ENCODE measurements around the gene SMIM35.

SMIM35 gene

DNA sequence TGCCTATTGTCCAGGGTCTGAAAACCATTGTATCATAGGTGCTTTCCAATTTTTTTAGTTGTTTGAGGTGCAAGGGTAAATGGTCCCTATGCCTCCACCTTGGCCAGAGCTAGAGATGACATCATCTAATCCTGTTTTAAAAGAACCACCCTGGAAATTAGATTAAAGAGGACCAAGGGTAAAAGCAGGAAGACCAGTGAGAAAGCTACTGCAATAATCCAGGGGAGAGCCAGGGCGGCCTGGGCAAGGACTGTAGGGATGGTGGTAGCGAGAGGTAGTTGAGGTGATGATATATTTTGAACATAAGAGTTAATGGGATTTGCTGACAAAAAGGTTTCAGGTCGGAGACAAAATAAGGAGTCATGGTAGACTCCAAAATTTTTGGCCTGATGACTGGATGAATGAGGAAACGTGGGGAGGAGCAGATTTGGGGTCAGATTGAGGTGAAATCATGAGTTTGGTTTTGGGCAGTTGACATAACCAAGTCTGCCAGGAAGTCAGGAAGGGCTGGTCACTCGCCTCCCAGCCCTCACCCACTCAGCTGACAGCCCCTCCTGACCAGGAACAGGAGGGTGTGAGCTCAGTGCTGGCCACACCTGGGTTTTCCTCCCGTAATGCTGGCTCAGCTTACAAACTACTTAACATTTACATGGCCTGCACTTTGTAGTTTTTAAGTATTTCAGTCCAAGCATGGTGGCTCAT lies 42.9 kb upstream of the SMIM35 start:
- FAIRE-seq (no peak), DNase-seq (ENCODE audit: insufficient read length, low spot score) (no peak)
- TF ChIP-seq CTCF (IDR thresholded peaks at IDR 0.05; ENCODE audit: insufficient read depth, missing control alignments), result no peak

- TF ChIP-seq CTCF (IDR thresholded peaks at IDR 0.05; ENCODE audit: insufficient read depth, missing control alignments), result no peak
- DNase-seq (ENCODE audit: insufficient read length, low spot score), result no peak
- FAIRE-seq, result no peak
These were observed 42.1 kb upstream of the SMIM35 start for GRCh38 chr11:118128721-118129470.

GRCh38 chr11:118128310-118128709 lies 41.5 kb upstream of the SMIM35 start:
- no peak for TF ChIP-seq CTCF (IDR thresholded peaks at IDR 0.05; ENCODE audit: insufficient read depth, missing control alignments)
- DNase-seq (ENCODE audit: insufficient read length, low spot score), result no peak
- no peak for FAIRE-seq

- FAIRE-seq, result no peak
- DNase-seq (ENCODE audit: insufficient read length, low spot score), result no peak
- no peak for TF ChIP-seq CTCF (IDR thresholded peaks at IDR 0.05; ENCODE audit: insufficient read depth, missing control alignments)
These were observed 39.5 kb upstream of the SMIM35 start for GRCh38 chr11:118126082-118126838.

DNA sequence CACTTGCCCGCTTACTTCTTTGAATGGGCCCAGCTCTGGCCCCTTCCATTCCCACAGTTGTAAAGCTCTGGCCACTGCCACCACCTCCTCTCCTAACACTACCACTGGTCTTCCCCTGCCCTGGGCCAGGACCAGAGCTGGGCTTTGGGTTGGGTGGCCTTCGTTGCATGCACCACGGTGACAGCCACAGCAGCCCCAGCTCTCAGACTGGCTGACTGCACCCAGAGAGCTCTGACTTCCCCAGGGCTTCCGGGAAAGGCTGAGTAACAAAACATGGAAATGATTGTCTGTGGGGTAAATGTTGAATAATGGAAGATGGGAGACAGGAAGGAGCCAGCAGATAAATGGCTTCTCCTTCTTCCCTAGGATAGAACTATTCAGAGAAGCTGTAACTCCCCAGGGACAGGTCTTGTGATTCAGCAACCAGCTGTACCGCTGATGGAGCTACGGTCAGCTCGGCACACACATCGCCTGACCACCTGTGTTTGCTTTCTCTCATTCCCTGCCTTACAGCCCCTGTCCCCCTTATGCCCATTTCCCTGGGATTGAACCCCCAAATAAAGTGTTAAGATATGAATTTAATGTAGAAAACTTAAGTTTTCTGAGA lies 38.3 kb upstream of the SMIM35 start:
- no peak for FAIRE-seq
- no peak for DNase-seq (ENCODE audit: insufficient read length, low spot score)
- no peak for TF ChIP-seq CTCF (IDR thresholded peaks at IDR 0.05; ENCODE audit: insufficient read depth, missing control alignments)

GRCh38 chr11:118120793-118121192 lies 34.0 kb upstream of the SMIM35 start:
- DNase-seq (ENCODE audit: insufficient read length, low spot score) (no peak), FAIRE-seq (no peak)
- TF ChIP-seq CTCF (IDR thresholded peaks at IDR 0.05; ENCODE audit: insufficient read depth, missing control alignments), result no peak
